HCT116 (cell line): ENCODE results near the gene ARID3A. TPM values are rescaled to one million over a fixed set of nuclear protein-coding genes. Genes with fewer than 3 reads are reported as not detected.

Experiments used
- ATAC-seq: fragments of 200-7000 bp; cut with Tn5 transposase; 2 replicates; pipeline ENCODE4 v1.9.1; 2020; ENCODE audit warnings: mild to moderate bottlenecking, moderate library complexity
- BruUV-seq: library from RNA; stranded (reverse); fragments of 400-500 nt; replicated peaks from 2 replicates; lab custom pipeline; 2021; lab: Mats Ljungman, UMichigan
- CTCF ChIA-PET: fragments of 300-600 bp; sonication (Branson Sonifier 250); formaldehyde crosslinking; loops from one replicate; lab custom pipeline; 2021; ENCODE audit warnings: antibody characterized with exemption; lab: Charles Lee
- POLR2A ChIA-PET: fragments of 300-600, 350-600 bp; sonication (Branson Sonifier 250); formaldehyde crosslinking; loops from one replicate; lab custom pipeline; 2021; ENCODE audit warnings: antibody characterized with exemption; lab: Charles Lee
- RAD21 ChIA-PET, 2 experiments: fragments of 300-600 bp; sonication (Branson Sonifier 250); formaldehyde crosslinking; loops; one replicate each; lab custom pipeline; 2023; ENCODE audit warnings: low total read pairs in 2 of 2; ENCODE audit not compliant: uncharacterized antibody in 2 of 2, unreplicated experiment in 2 of 2, low non-redundant PET in 1 of 2; lab: Charles Lee
- DNase-seq: peaks from one replicate; pipeline ENCODE4 v3.0.0-alpha.2; 2010; ENCODE audit warnings: low read depth, low spot score
- H2AFZ ChIP-seq: fragments of 200-600 bp; shearing (Covaris generic), sonication (generic); 2 replicates; pipeline ENCODE4 v1.6.1; 2017; ENCODE audit warnings: low read depth, mixed run types, mixed read lengths, antibody characterized with exemption, low read length; ENCODE audit not compliant: poor library complexity, severe bottlenecking
- H3K27ac ChIP-seq: 2 replicates; pipeline ENCODE4 v1.5.1; 2012; ENCODE audit warnings: low read depth, low read length
- H3K27me3 ChIP-seq: fragments of 200-600 bp; sonication (generic); 2 replicates; pipeline ENCODE4 v1.6.1; 2016; ENCODE audit warnings: mixed run types, low read length, mixed read lengths; ENCODE audit not compliant: insufficient read depth
- H3K36me3 ChIP-seq, 2 experiments: fragments of 200-500 bp in 1 of 2; fragments of 200-600 bp in 1 of 2; sonication (Bioruptor generic) in 1 of 2; sonication (generic) in 1 of 2; 2 replicates each; pipeline versions ENCODE4 v1.5.1 to v1.6.1; 2014 to 2016; ENCODE audit warnings: low read length in 2 of 2, inconsistent platforms in 1 of 2, mixed read lengths in 1 of 2, mixed run types in 1 of 2; ENCODE audit not compliant: insufficient read depth in 2 of 2, control insufficient read depth in 1 of 2
- H3K4me1 ChIP-seq, 2 experiments: fragments of 200-600 bp in 1 of 2; sonication (generic) in 1 of 2; 2 replicates each; pipeline versions ENCODE4 v1.5.1 to v1.6.1; 2012 to 2017; ENCODE audit warnings: low read length in 2 of 2, inconsistent platforms in 1 of 2, mild to moderate bottlenecking in 1 of 2, mixed read lengths in 1 of 2, mixed run types in 1 of 2, moderate library complexity in 1 of 2; ENCODE audit not compliant: insufficient read depth in 2 of 2, control insufficient read depth in 1 of 2
- H3K4me2 ChIP-seq: fragments of 200-600 bp; sonication (generic); 2 replicates; pipeline ENCODE4 v1.6.1; 2017; ENCODE audit warnings: mixed run types, low read length, mixed read lengths
- H3K4me3 ChIP-seq, 2 experiments: fragments of 200-600 bp in 1 of 2; sonication (generic) in 1 of 2; replicated peaks in 1 of 2; 2 replicates each; pipeline ENCODE4 v1.5.1; 2011 to 2016; ENCODE audit warnings: low read length in 2 of 2, control low read depth in 1 of 2, low read depth in 1 of 2, mild to moderate bottlenecking in 1 of 2, mixed read lengths in 1 of 2, mixed run types in 1 of 2
- H3K79me2 ChIP-seq: fragments of 200-600 bp; sonication (generic); 2 replicates; pipeline ENCODE4 v1.6.1; 2017; ENCODE audit warnings: mild to moderate bottlenecking, mixed run types, low read length, moderate library complexity, mixed read lengths; ENCODE audit not compliant: insufficient read depth
- H3K9ac ChIP-seq: fragments of 200-600 bp; sonication (generic); 2 replicates; pipeline ENCODE4 v1.6.1; 2016; ENCODE audit warnings: low read length, mixed read lengths
- H3K9me2 ChIP-seq: fragments of 200-600 bp; sonication (generic), shearing (Covaris generic); 2 replicates; pipeline ENCODE4 v1.6.1; 2017; ENCODE audit warnings: mixed run types, mild to moderate bottlenecking, moderate library complexity; ENCODE audit not compliant: insufficient read depth
- H3K9me3 ChIP-seq, 2 experiments: fragments of 200-500 bp in 1 of 2; fragments of 200-600 bp in 1 of 2; sonication (Bioruptor generic) in 1 of 2; sonication (generic) in 1 of 2; 2 replicates each; pipeline ENCODE4 v1.6.1; 2014 to 2017; ENCODE audit warnings: low read length in 2 of 2, mixed read lengths in 2 of 2, inconsistent platforms in 1 of 2, low read depth in 1 of 2, mild to moderate bottlenecking in 1 of 2, mixed run types in 1 of 2, moderate library complexity in 1 of 2; ENCODE audit not compliant: control insufficient read depth in 1 of 2, insufficient read depth in 1 of 2
- H4K20me1 ChIP-seq: fragments of 200-600 bp; sonication (generic), shearing (Covaris generic); 2 replicates; pipeline ENCODE4 v1.6.1; 2017; ENCODE audit warnings: mixed run types, mild to moderate bottlenecking, moderate library complexity; ENCODE audit not compliant: insufficient read depth
- ATF3 ChIP-seq: IDR thresholded peaks from 2 replicates; pipeline ENCODE4 v1.6.1; 2012
- CBX3 ChIP-seq: IDR thresholded peaks from 2 replicates; pipeline ENCODE4 v1.6.1; 2012; ENCODE audit warnings: low read depth
- CTCF ChIP-seq, 3 experiments: fragments of 200-600 bp in 1 of 3; sonication (generic) in 1 of 3; IDR thresholded peaks in 2 of 3; conservative IDR thresholded peaks in 1 of 3; 2 replicates each; pipeline ENCODE4 v1.5.1; 2012 to 2017; ENCODE audit warnings: low read depth in 2 of 3, low read length in 2 of 3, antibody characterized with exemption in 1 of 3, borderline replicate concordance in 1 of 3, control low read depth in 1 of 3, mild to moderate bottlenecking in 1 of 3, mixed read lengths in 1 of 3, mixed run types in 1 of 3, moderate library complexity in 1 of 3; ENCODE audit not compliant: insufficient read depth in 1 of 3
- ELF1 ChIP-seq: IDR thresholded peaks from 2 replicates; pipeline ENCODE4 v1.6.1; 2012; ENCODE audit warnings: low read depth, borderline replicate concordance
- EZH2 ChIP-seq: fragments of 200-600 bp; sonication (generic); IDR thresholded peaks from 2 replicates; pipeline ENCODE4 v1.6.1; 2017; ENCODE audit warnings: antibody characterized with exemption, mixed run types
- REST ChIP-seq: IDR thresholded peaks from 2 replicates; pipeline ENCODE4 v1.6.1; 2012; ENCODE audit warnings: low read depth
- SP1 ChIP-seq: IDR thresholded peaks from 2 replicates; pipeline ENCODE4 v1.6.1; 2012; ENCODE audit warnings: low read depth
- TCF7L2 ChIP-seq: IDR thresholded peaks from 2 replicates; pipeline ENCODE4 v1.7.0; 2011; ENCODE audit warnings: borderline replicate concordance, inconsistent platforms; ENCODE audit not compliant: insufficient read depth, insufficient read length; ENCODE audit errors: extremely low read depth
- YY1 ChIP-seq: IDR thresholded peaks from 2 replicates; pipeline ENCODE4 v1.6.1; 2011; ENCODE audit warnings: low read length, low read depth, moderate library complexity, mild to moderate bottlenecking; ENCODE audit not compliant: insufficient replicate concordance; ENCODE audit errors: extremely low read depth
- intact Hi-C: fragments of 100-400 bp; cut with micrococcal nuclease; formaldehyde crosslinking; loops from 2 replicates; pipeline ENCODE4 v1.10.0; 2022
- total RNA-seq: library from RNA; stranded (reverse); gene quantifications from one replicate; pipeline ENCODE4 v1.2.1, GENCODE V29; 2021; ENCODE audit not compliant: unreplicated experiment

Gene ARID3A
- total RNA-seq, 1 experiment from 2014 or later: 21.8 TPM

GRCh38 chr19:1017115-1017905, 91.5 kb downstream of the ARID3A start:
- H3K4me1 ChIP-seq: peaks cover 37 to 48% of the 10 kb centered on the region in 2 experiments
- H3K9me3 ChIP-seq: no peaks in the 10 kb centered on the region
- H3K27me3 ChIP-seq: no peaks in the 10 kb centered on the region
- H3K36me3 ChIP-seq: peaks cover 4 to 16% of the 10 kb centered on the region in 2 experiments; a peak in 2 of 4 replicates
- H4K20me1 ChIP-seq: no peaks in the 10 kb centered on the region; the same call in 1 of the 2 replicates
- no TSS peak for BruUV-seq
- H3K9ac ChIP-seq: peak overlapping the region; percentile 99
- H3K4me3 ChIP-seq: peak overlapping the region; percentile 13 to 15; a peak in 2 of 4 replicates
- H3K79me2 ChIP-seq: peaks cover 81% of the 10 kb centered on the region
- peak; percentile 20 for ATAC-seq
- DNase-seq: no peak
- ChIA-PET POLR2A (no interaction called here), RAD21 (no interaction called here), CTCF (no interaction called here)
- peak overlapping the region; percentile 86 for H3K27ac ChIP-seq
- no peaks in the 10 kb centered on the region for H3K9me2 ChIP-seq
- H3K4me2 ChIP-seq: peak overlapping the region; percentile 55
- no peak overlapping the region for H2AFZ ChIP-seq
- TF ChIP-seq REST (no peak), ELF1 (no peak)
- intact Hi-C loops: no loop called here

- peak overlapping the region; percentile 86 for H3K27ac ChIP-seq
- CTCF ChIA-PET: no interaction called here
Observed at GRCh38 chr19:1017906-1018305, 92.1 kb downstream of the ARID3A start.

More at GRCh38 chr19:1017906-1018305, 92.1 kb downstream of the ARID3A start:
- no peak for DNase-seq
- Histone ChIP-seq H3K27me3 (no peaks in the 10 kb centered on the region), H3K4me3 (peak overlapping the region in 1 of 2 experiments; percentile 13; a peak in 2 of 4 replicates), H3K9ac (peak overlapping the region; percentile 99), H3K9me3 (no peaks in the 10 kb centered on the region), H4K20me1 (no peaks in the 10 kb centered on the region; the same call in 1 of the 2 replicates), H3K79me2 (peaks cover 80% of the 10 kb centered on the region), H3K4me1 (peaks cover 37 to 54% of the 10 kb centered on the region in 2 experiments), H3K4me2 (peak overlapping the region; percentile 55), H2AFZ (no peak overlapping the region), H3K9me2 (no peaks in the 10 kb centered on the region), H3K36me3 (peaks cover 3 to 16% of the 10 kb centered on the region in 2 experiments; a peak in 2 of 4 replicates)
- BruUV-seq: no TSS peak
- TF ChIP-seq YY1 (no peak), CBX3 (no peak), CTCF (IDR thresholded peaks at IDR 0.05 in 2 of 3, conservative IDR thresholded peaks at IDR 0.05 in 1 of 3; ENCODE audit: borderline replicate concordance in 1 of 3, insufficient read depth in 1 of 3, low read depth in 2 of 3, low read length in 2 of 3) (no peak), TCF7L2 (no peak), SP1 (no peak), ELF1 (no peak), EZH2 (no peak), ATF3 (no peak)
- POLR2A ChIA-PET: no interaction called here
- intact Hi-C loops: no loop called here
- no peak for ATAC-seq
- RAD21 ChIA-PET: no interaction called here
